Endodermal cell (in vitro differentiated cells): ENCODE measurements around the gene B4GALT3. TPM values are rescaled to one million over a fixed set of nuclear protein-coding genes. Genes with fewer than 3 reads are reported as not detected.
A peak's percentile ranks its signal among the peaks of the same experiment; 100 is the strongest.

Experiments
- DNase-seq: peaks from one replicate; pipeline ENCODE4 v3.0.0-alpha.2; 2017
- H3K27ac ChIP-seq: 2 replicates; pipeline ENCODE4 v1.5.1; 2013; ENCODE audit warnings: mild to moderate bottlenecking, low read depth, low read length, moderate library complexity
- H3K27me3 ChIP-seq: 2 replicates; pipeline ENCODE4 v1.6.1; 2013; ENCODE audit warnings: mild to moderate bottlenecking, low read length, moderate library complexity; ENCODE audit not compliant: insufficient read depth, control insufficient read depth, poor library complexity, severe bottlenecking
- H3K36me3 ChIP-seq: 2 replicates; pipeline ENCODE4 v1.7.0; 2013; ENCODE audit warnings: mild to moderate bottlenecking, low read length, moderate library complexity; ENCODE audit not compliant: control insufficient read depth, insufficient read depth
- H3K4me1 ChIP-seq: one replicate; pipeline ENCODE4 v1.7.0; 2013; ENCODE audit warnings: low read length; ENCODE audit not compliant: control insufficient read depth, insufficient read depth
- H3K4me3 ChIP-seq: 2 replicates; pipeline ENCODE4 v1.5.1; 2013; ENCODE audit warnings: mild to moderate bottlenecking, low read length, moderate library complexity
- H3K9ac ChIP-seq: 2 replicates; pipeline ENCODE4 v1.6.1; 2013; ENCODE audit warnings: mild to moderate bottlenecking, low read length, moderate library complexity; ENCODE audit not compliant: poor library complexity, severe bottlenecking; ENCODE audit errors: extremely low read depth
- H3K9me3 ChIP-seq: 2 replicates; pipeline ENCODE4 v1.6.1; 2013; ENCODE audit warnings: mild to moderate bottlenecking, low read length, moderate library complexity; ENCODE audit not compliant: control insufficient read depth
- H3K27ac Mint-ChIP-seq: 2 replicates; pipeline ENCODE4 v1.8.0; 2020; ENCODE audit warnings: mixed read lengths
- H3K27me3 Mint-ChIP-seq: 2 replicates; pipeline ENCODE4 v1.8.0; 2021; ENCODE audit warnings: mild to moderate bottlenecking, mixed read lengths; ENCODE audit not compliant: insufficient read depth
- H3K36me3 Mint-ChIP-seq: 2 replicates; pipeline ENCODE4 v1.8.0; 2020; ENCODE audit warnings: low read depth, mixed read lengths
- H3K4me1 Mint-ChIP-seq: 2 replicates; pipeline ENCODE4 v1.8.0; 2020; ENCODE audit warnings: mixed read lengths
- H3K4me3 Mint-ChIP-seq: 2 replicates; pipeline ENCODE4 v1.8.0; 2020; ENCODE audit warnings: mild to moderate bottlenecking, moderate library complexity, mixed read lengths
- H3K9me3 Mint-ChIP-seq: 2 replicates; pipeline ENCODE4 v1.8.0; 2020; ENCODE audit warnings: mild to moderate bottlenecking, mixed read lengths
- CTCF ChIP-seq: fragments of 200-600 bp; sonication (generic); conservative IDR thresholded peaks from 2 replicates; pipeline ENCODE4 v1.5.0; 2021; ENCODE audit warnings: antibody characterized with exemption, mild to moderate bottlenecking
- WGBS, 2 experiments: methylation state at CpG; one replicate each; pipeline versions ENCODE4 v1.1.5 to v1.1.7; 2013; ENCODE audit warnings: missing lambda C conversion rate in 2 of 2, mixed read lengths in 1 of 2; ENCODE audit not compliant: insufficient coverage in 1 of 2, insufficient read length in 1 of 2; 5-methylcytosine and 5-hydroxymethylcytosine counted together
- total RNA-seq, 2 donors: library from RNA; stranded (reverse); fragmentation: NEBNext Ultra II Directional in 1 of 2; extraction: Animal tissue kit (Norgen Biotek cat#: 25700) in 1 of 2; gene quantifications; 2 replicates in 1 of 2; 3 replicates in 1 of 2; pipeline ENCODE4 v1.2.1, GENCODE V29; 2021

B4GALT3 gene
- total RNA-seq, 2 donors from 2014 or later: 30.4 to 37.9 TPM

GRCh38 chr1:161130266-161130665 lies 47.0 kb downstream of the B4GALT3 start:
- Mint-ChIP-seq H3K27me3 (no peaks in the 10 kb centered on the region), H3K36me3 (peaks cover 41% of the 10 kb centered on the region), H3K9me3 (no peaks in the 10 kb centered on the region), H3K4me1 (peaks cover 20% of the 10 kb centered on the region), H3K27ac (no peak overlapping the region), H3K4me3 (no peak overlapping the region)
- Histone ChIP-seq H3K27me3 (no peaks in the 10 kb centered on the region), H3K9me3 (no peaks in the 10 kb centered on the region), H3K36me3 (peaks cover 48% of the 10 kb centered on the region), H3K4me3 (peak overlapping the region; percentile 95), H3K27ac (no peak overlapping the region), H3K9ac (no peak overlapping the region), H3K4me1 (no peaks in the 10 kb centered on the region)
- no peak for TF ChIP-seq CTCF
- no peak for DNase-seq
- WGBS, 2 experiments: 93% methylated on average over 1 of the region's 1 CpG; no CpG with 5 or more reads in 1 of the 2 experiments

DNA sequence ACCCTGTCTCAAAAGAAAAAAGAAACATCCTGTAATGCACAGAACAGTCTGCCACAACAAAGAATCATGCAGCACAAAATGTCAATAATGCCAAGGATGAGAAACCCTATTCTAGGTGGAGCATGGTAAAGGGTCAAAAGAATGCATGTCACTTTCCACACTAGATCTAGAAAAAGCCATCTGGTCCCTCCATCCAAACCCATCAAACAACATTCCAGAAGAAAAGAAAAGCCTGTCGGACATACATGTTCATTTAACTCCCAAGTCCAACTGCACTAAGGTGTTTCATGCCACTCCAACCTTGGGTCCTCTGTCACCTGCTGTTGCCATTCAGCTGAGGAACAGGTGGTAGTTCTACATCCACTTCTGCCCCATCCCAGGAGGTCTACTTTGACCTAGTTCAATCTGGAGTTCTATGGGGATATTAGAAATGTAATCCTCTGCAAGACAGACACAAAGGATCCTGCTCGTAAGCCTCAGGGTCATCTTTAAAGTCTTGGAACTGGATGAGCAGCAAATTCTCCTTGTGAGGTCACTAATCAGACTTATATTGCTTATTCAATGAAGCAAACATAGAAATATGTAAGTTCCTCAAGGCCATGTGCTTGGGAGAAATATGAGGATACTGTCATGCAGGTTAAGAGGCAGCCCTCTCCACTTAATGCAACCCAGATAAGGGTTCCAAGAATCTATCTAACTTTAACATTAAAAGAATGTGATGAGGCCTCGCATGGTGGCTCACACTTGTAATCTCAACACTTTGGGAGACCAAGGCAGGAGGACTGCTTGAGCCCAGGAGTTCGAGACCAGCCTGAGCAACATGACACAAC lies 48.5 kb downstream of the B4GALT3 start:
- no peak for TF ChIP-seq CTCF
- Histone ChIP-seq H3K27ac (no peak overlapping the region), H3K27me3 (no peaks in the 10 kb centered on the region), H3K4me1 (no peaks in the 10 kb centered on the region), H3K36me3 (peaks cover 60% of the 10 kb centered on the region), H3K4me3 (no peak overlapping the region), H3K9ac (no peak overlapping the region), H3K9me3 (no peaks in the 10 kb centered on the region)
- H3K4me1 Mint-ChIP-seq: peaks cover 20% of the 10 kb centered on the region
- H3K9me3 Mint-ChIP-seq: no peaks in the 10 kb centered on the region
- 98 to 100% methylated on average over 1 to 4 of the region's 4 CpGs for WGBS, 2 experiments
- H3K36me3 Mint-ChIP-seq: peaks cover 49% of the 10 kb centered on the region
- H3K4me3 Mint-ChIP-seq: no peak overlapping the region
- DNase-seq: no peak
- H3K27me3 Mint-ChIP-seq: no peaks in the 10 kb centered on the region
- H3K27ac Mint-ChIP-seq: no peak overlapping the region

DNA sequence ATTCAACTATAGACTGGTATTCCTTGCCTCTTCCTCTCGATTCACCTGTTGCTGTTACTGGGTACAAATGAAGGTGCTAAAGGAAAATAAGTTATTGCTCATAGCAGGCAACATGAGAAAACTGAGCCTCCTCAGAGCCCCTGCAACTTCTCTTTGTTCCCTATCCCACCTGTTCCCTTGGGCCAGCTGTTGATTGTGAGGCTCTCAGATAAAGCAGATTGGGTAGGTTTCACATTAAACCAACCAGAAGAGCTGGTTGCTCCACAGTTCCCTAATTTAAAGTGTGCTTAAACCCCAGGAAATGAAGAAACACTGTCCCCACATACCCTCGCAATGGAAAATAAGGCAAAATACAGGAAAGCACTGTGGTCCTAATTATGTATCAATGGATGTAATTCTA lies 49.7 kb downstream of the B4GALT3 start:
- H3K36me3 ChIP-seq: peaks cover 68% of the 10 kb centered on the region
- no peaks in the 10 kb centered on the region for H3K27me3 ChIP-seq
- no peak overlapping the region for H3K27ac ChIP-seq
- no peaks in the 10 kb centered on the region for H3K4me1 ChIP-seq
- no peak overlapping the region for H3K9ac ChIP-seq
- TF ChIP-seq CTCF: no peak
- H3K4me1 Mint-ChIP-seq: peaks cover 20% of the 10 kb centered on the region
- H3K36me3 Mint-ChIP-seq: peaks cover 61% of the 10 kb centered on the region
- H3K4me3 Mint-ChIP-seq: no peak overlapping the region
- H3K27ac Mint-ChIP-seq: no peak overlapping the region
- H3K4me3 ChIP-seq: no peak overlapping the region
- H3K27me3 Mint-ChIP-seq: no peaks in the 10 kb centered on the region
- no peaks in the 10 kb centered on the region for H3K9me3 ChIP-seq
- DNase-seq: no peak
- no peaks in the 10 kb centered on the region for H3K9me3 Mint-ChIP-seq
- WGBS, 2 experiments: 93 to 100% methylated on average over 2 of the region's 2 CpGs
